Upper lobe of left lung (tissue), 4 donors: Measurements from ENCODE around the gene PAN2.
"Not testable (repeated sequence)": the region's sequence is repeated elsewhere in the genome, so short reads cannot be mapped to it uniquely, and the experiment has no call there.

Experiments
- CTCF ChIP-seq, 6 experiments: fragments of 450-650 bp in 4 of 6; fragments of 200-600 bp in 2 of 6; sonication (generic) in 2 of 6; IDR thresholded peaks; one replicate each; pipeline ENCODE4 v1.5.1; 2016 to 2019; ENCODE audit warnings: antibody characterized with exemption in 6 of 6
- POLR2A ChIP-seq, 4 donors: fragments of 450-650 bp; IDR thresholded peaks; one replicate each; pipeline ENCODE4 v1.5.1; 2016 to 2017; ENCODE audit warnings: antibody characterized with exemption in 4 of 4, mild to moderate bottlenecking in 2 of 4
- POLR2AphosphoS5 ChIP-seq, 2 donors: sonication (generic); formaldehyde crosslinking; IDR thresholded peaks; one replicate each; pipeline ENCODE4 v1.5.1; 2017; ENCODE audit warnings: antibody characterized with exemption in 2 of 2

DNA sequence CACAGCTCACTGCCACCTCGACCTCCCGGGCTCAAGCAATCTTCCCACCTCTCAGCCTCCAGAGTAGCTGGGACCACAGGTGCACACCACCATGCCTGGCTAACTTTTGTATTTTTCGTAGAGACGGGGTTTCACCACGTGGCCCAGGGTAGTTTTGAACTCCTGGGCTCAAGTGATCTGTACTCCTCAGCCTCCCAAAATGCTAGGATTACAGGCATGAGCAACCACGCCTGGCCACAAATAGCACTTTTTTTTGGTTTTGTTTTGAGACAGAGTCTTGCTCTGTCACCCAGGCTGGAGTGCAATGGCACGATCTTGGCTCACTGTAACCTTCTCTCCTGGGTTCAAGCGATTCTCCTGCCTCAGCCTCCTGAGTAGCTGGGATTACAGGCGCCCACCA lies 13.5 kb upstream of the PAN2 start:
- not testable (repeated sequence) for TF ChIP-seq POLR2A, CTCF, POLR2AphosphoS5 (IDR thresholded peaks at IDR 0.05)
